Measurements from ENCODE around the gene CLINT1. TPM values are rescaled to one million over a fixed set of nuclear protein-coding genes. Genes with fewer than 3 reads are reported as not detected.
"Not testable (repeated sequence)": the region's sequence is repeated elsewhere in the genome, so short reads cannot be mapped to it uniquely, and the experiment has no call there.

Gene CLINT1
- total and polyA plus RNA-seq, 2 experiments from 2014 or later = 71.7 to 101 TPM

DNA sequence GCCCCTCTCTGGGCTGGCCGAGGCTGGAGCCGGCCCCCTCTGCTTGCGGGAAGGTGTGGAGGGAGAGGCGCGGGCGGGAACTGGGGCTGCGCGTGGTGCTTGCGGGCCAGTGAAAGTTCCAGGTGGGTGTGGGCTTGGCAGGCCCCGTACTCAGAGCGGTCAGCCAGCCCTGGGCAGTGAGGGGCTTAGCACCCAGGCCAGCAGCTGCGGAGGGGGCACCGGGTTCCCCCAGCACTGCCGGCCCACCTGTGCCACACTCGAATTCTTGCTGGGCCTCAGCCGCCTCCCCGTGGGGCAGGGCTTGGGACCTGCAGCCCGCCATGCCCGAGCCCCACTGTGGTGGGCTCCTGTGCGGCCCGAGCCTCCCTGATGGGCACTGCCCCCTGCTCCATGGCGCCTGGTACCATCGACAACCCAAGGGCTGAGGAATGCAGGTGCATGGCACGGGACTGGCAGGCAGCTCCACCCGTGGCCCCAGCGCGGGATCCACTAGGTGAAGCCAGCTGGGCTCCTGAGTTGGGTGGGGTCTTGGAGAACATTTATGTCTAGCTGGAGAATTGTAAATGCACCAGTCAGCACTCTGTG lies 27.9 kb upstream of the CLINT1 start:
- H3K27me3 Mint-ChIP-seq (ENCODE audit: insufficient read depth, low read depth, poor library complexity) = peaks cover 6% of the 10 kb centered on the region
- Histone ChIP-seq H3K79me2 (replicated peaks; ENCODE audit: insufficient read depth) (no peaks in the 10 kb centered on the region), H4K20me1 (replicated peaks; ENCODE audit: insufficient read depth) (no peaks in the 10 kb centered on the region), H3K4me3 (no peak overlapping the region), H3K36me3 (ENCODE audit: insufficient read depth) (no peaks in the 10 kb centered on the region), H3F3A (replicated peaks; ENCODE audit: low read depth) (no peaks in the 10 kb centered on the region), H3K27ac (ENCODE audit: low read depth) (no peak overlapping the region), H3K27me3 (ENCODE audit: insufficient read depth) (no peaks in the 10 kb centered on the region), H3K4me2 (no peak overlapping the region), H3K9me2 (ENCODE audit: insufficient read depth) (no peaks in the 10 kb centered on the region), H3K4me1 (ENCODE audit: insufficient read depth) (peaks cover 11% of the 10 kb centered on the region), H2AFZ (no peak overlapping the region)
- peaks cover 8% of the 10 kb centered on the region for H3K4me1 Mint-ChIP-seq
- H3K27ac Mint-ChIP-seq = no peak overlapping the region
- peaks cover 33% of the 10 kb centered on the region; the same call in 2 of the 3 replicates for H3K36me3 Mint-ChIP-seq (ENCODE audit: low read depth)
- TF ChIP-seq, protein P1, sequence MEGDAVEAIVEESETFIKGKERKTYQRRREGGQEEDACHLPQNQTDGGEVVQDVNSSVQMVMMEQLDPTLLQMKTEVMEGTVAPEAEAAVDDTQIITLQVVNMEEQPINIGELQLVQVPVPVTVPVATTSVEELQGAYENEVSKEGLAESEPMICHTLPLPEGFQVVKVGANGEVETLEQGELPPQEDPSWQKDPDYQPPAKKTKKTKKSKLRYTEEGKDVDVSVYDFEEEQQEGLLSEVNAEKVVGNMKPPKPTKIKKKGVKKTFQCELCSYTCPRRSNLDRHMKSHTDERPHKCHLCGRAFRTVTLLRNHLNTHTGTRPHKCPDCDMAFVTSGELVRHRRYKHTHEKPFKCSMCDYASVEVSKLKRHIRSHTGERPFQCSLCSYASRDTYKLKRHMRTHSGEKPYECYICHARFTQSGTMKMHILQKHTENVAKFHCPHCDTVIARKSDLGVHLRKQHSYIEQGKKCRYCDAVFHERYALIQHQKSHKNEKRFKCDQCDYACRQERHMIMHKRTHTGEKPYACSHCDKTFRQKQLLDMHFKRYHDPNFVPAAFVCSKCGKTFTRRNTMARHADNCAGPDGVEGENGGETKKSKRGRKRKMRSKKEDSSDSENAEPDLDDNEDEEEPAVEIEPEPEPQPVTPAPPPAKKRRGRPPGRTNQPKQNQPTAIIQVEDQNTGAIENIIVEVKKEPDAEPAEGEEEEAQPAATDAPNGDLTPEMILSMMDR (conservative IDR thresholded peaks at IDR 0.05; ENCODE audit: low read depth in 2 of 2) = no peak
- TF ChIP-seq ZNF331 (CRISPR knock-in tag; IDR thresholded peaks at IDR 0.05; ENCODE audit: low read depth) (no peak), EZH2phosphoT487 (IDR thresholded peaks at IDR 0.05; ENCODE audit: unreplicated experiment) (no peak)
- TF ChIP-seq, protein P2, sequence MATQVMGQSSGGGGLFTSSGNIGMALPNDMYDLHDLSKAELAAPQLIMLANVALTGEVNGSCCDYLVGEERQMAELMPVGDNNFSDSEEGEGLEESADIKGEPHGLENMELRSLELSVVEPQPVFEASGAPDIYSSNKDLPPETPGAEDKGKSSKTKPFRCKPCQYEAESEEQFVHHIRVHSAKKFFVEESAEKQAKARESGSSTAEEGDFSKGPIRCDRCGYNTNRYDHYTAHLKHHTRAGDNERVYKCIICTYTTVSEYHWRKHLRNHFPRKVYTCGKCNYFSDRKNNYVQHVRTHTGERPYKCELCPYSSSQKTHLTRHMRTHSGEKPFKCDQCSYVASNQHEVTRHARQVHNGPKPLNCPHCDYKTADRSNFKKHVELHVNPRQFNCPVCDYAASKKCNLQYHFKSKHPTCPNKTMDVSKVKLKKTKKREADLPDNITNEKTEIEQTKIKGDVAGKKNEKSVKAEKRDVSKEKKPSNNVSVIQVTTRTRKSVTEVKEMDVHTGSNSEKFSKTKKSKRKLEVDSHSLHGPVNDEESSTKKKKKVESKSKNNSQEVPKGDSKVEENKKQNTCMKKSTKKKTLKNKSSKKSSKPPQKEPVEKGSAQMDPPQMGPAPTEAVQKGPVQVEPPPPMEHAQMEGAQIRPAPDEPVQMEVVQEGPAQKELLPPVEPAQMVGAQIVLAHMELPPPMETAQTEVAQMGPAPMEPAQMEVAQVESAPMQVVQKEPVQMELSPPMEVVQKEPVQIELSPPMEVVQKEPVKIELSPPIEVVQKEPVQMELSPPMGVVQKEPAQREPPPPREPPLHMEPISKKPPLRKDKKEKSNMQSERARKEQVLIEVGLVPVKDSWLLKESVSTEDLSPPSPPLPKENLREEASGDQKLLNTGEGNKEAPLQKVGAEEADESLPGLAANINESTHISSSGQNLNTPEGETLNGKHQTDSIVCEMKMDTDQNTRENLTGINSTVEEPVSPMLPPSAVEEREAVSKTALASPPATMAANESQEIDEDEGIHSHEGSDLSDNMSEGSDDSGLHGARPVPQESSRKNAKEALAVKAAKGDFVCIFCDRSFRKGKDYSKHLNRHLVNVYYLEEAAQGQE (IDR thresholded peaks at IDR 0.05; ENCODE audit: unreplicated experiment) = no peak
- no peak overlapping the region for H3K4me3 Mint-ChIP-seq
- ATAC-seq (no peak), DNase-seq (ENCODE audit: low spot score) (no peak)
- H3K9me3 Mint-ChIP-seq = peaks cover 44% of the 10 kb centered on the region

DNA sequence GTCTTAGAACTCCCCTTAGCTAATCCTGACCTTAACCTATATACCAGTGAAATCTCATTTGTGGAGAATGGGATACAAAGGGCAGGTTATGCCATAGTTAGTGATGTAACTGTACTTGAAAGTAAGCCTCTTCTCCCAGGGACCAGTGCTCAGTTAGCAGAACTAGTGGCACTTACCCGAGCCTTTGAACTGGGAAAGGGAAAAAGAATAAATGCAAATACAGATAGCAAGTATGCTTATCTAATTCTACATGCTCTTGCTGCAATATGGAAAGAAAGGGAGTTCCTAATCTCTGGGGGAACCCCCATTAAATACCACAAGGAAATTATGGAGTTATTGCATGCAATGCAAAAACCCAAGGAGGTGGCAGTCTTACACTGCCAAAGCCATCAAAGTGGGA lies 26.1 kb upstream of the CLINT1 start:
- H4K20me1 ChIP-seq (replicated peaks; ENCODE audit: insufficient read depth); H3K27ac Mint-ChIP-seq; H3K9me2 ChIP-seq (ENCODE audit: insufficient read depth); H3K79me2 ChIP-seq (replicated peaks; ENCODE audit: insufficient read depth); H3F3A ChIP-seq (replicated peaks; ENCODE audit: low read depth); H3K4me3 ChIP-seq; H3K36me3 ChIP-seq (ENCODE audit: insufficient read depth); H3K27ac ChIP-seq (ENCODE audit: low read depth); DNase-seq (ENCODE audit: low spot score); H3K4me3 Mint-ChIP-seq; ATAC-seq; H2AFZ ChIP-seq; H3K4me2 ChIP-seq; H3K27me3 ChIP-seq (ENCODE audit: insufficient read depth): not testable (repeated sequence)
- Mint-ChIP-seq H3K36me3 (ENCODE audit: low read depth) (peaks cover 33% of the 10 kb centered on the region; the same call in 2 of the 3 replicates), H3K9me3 (peaks cover 46% of the 10 kb centered on the region), H3K27me3 (ENCODE audit: insufficient read depth, low read depth, poor library complexity) (peaks cover 16% of the 10 kb centered on the region), H3K4me1 (peaks cover 18% of the 10 kb centered on the region)
- H3K4me1 ChIP-seq (ENCODE audit: insufficient read depth) = peaks cover 16% of the 10 kb centered on the region
